WERI-Rb-1 (cell line): ENCODE results near the gene STARD6.

Experiments
- DNase-seq: peaks from one replicate; pipeline ENCODE4 v3.0.0-alpha.2; 2020
- H3K27ac ChIP-seq: fragments of 250-450 bp; sonication (Bioruptor Pico); 2 replicates; pipeline ENCODE4 v1.5.1; 2020; ENCODE audit warnings: mild to moderate bottlenecking, moderate library complexity
- H3K27me3 ChIP-seq: fragments of 250-450 bp; sonication (Bioruptor Pico); 2 replicates; pipeline ENCODE4 v1.5.1; 2021; ENCODE audit warnings: mild to moderate bottlenecking, low read depth, moderate library complexity; ENCODE audit not compliant: insufficient read depth, severe bottlenecking
- H3K36me3 ChIP-seq: fragments of 250-450 bp; sonication (Bioruptor Pico); 2 replicates; pipeline ENCODE4 v1.5.1; 2020; ENCODE audit warnings: mild to moderate bottlenecking, moderate library complexity
- H3K4me3 ChIP-seq: 2 replicates; pipeline ENCODE4 v1.5.1; 2011; ENCODE audit warnings: low read depth, mild to moderate bottlenecking, control low read depth, low read length
- H3K9me3 ChIP-seq: fragments of 250-450 bp; sonication (Bioruptor Pico); 2 replicates; pipeline ENCODE4 v1.5.1; 2021; ENCODE audit warnings: mild to moderate bottlenecking, moderate library complexity; ENCODE audit not compliant: severe bottlenecking
- CTCF ChIP-seq: IDR thresholded peaks from 2 replicates; pipeline ENCODE4 v1.5.1; 2011; ENCODE audit warnings: low read depth, mild to moderate bottlenecking, control low read depth, inconsistent platforms, low read length

Gene STARD6

GRCh38 chr18:54358495-54359040 is 910 bp upstream of the STARD6 start:
- no peak for DNase-seq
- Histone ChIP-seq H3K4me3 (peak overlapping the region; percentile 83), H3K27me3 (no peaks in the 10 kb centered on the region), H3K27ac (peak overlapping the region; percentile 85), H3K36me3 (peaks cover 4% of the 10 kb centered on the region), H3K9me3 (no peaks in the 10 kb centered on the region)
- no peak for TF ChIP-seq CTCF

DNA sequence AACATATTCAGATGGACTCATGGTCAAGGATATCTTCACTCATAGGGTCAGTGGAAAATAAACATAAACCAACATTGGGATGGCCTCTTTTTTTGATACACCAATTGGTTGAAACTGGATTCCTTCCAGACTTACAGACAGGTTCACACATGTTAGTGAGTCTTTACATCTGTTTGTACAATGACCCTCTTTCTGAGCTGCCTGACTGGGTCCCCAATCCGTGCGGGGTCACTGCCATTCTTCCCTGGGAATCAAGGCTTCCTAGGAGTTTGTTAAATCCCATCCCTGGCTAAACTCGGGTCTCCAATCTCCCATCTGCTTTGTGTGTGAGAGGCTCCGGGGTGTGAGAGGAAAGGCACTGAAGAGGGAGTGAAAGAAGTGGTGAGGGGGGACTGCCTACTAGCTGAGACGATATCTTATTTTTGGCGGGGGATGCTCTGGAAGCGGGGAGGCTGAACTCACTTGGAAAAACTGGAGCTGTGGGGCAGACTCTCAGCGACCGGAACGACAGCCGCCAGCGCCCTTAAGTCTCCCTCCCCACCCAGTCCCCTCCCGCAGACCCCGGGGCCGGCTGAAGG is 487 bp downstream of the STARD6 start:
- no peak for DNase-seq
- peaks cover 4% of the 10 kb centered on the region for H3K36me3 ChIP-seq
- no peaks in the 10 kb centered on the region for H3K9me3 ChIP-seq
- H3K27me3 ChIP-seq = no peaks in the 10 kb centered on the region
- H3K27ac ChIP-seq = peak overlapping the region; percentile 85
- no peak for TF ChIP-seq CTCF
- peak overlapping the region; percentile 83 for H3K4me3 ChIP-seq

GRCh38 chr18:54351186-54351585 is 6.5 kb downstream of the STARD6 start:
- Histone ChIP-seq H3K4me3 (no peak overlapping the region), H3K27ac (no peak overlapping the region), H3K9me3 (no peaks in the 10 kb centered on the region), H3K36me3 (no peaks in the 10 kb centered on the region), H3K27me3 (no peaks in the 10 kb centered on the region)
- DNase-seq = no peak
- no peak for TF ChIP-seq CTCF

DNA sequence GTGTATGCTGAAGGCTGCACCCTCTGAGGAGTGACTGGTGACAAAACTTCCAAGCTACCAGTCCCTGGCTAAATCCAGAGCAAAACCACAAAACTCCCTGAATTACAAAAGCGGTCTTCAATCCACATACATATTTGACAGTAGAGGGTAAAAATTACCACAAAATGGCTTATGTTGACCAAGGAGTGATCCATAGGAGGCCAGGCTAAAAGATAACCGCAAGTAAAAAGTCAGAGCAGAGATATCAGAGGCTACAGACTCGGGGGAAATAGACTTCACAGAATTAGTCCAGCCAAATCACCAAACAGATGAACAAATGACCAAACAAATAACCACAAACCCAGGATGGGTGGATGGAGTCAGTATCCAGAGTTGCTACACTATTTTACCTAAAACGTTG is 19.4 kb downstream of the STARD6 start:
- DNase-seq = no peak
- Histone ChIP-seq H3K4me3 (no peak overlapping the region), H3K27me3 (no peaks in the 10 kb centered on the region), H3K36me3 (no peaks in the 10 kb centered on the region), H3K9me3 (no peaks in the 10 kb centered on the region), H3K27ac (no peak overlapping the region)
- TF ChIP-seq CTCF = no peak

DNA sequence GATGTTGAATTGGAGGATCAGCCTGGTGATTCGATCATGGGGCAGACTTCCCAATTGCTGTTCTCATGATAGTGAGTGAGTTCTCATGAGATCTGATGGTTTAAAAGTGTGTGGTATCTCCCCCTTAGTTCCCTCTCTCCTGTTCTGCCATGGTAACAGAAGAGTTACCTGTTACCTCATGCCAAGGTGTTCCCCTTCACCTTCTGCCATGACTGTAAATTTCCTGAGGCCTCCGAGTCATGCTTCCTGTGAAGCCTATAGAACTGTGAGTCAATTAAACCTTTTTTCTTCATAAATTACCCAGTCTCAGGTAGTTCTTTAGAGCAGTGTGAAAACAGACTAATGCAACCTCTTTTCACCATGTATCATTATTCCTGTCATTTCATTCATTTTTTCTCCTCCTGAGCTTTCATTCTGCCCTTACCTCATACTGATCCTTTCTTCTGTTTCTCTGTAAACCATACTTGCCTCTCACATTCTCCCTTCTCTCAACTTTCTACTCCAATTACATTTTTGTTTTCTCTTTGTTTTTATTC is 22.0 kb downstream of the STARD6 start:
- no peak for DNase-seq
- TF ChIP-seq CTCF = no peak
- H3K27me3 ChIP-seq = no peaks in the 10 kb centered on the region
- no peak overlapping the region for H3K27ac ChIP-seq
- no peaks in the 10 kb centered on the region for H3K36me3 ChIP-seq
- no peaks in the 10 kb centered on the region for H3K9me3 ChIP-seq
- H3K4me3 ChIP-seq = no peak overlapping the region
